ENCODE results near the gene XPR1. TPM values are rescaled to one million over a fixed set of nuclear protein-coding genes. Genes with fewer than 3 reads are reported as not detected.

Gene XPR1
- total and polyA plus RNA-seq, 9 donors, result 5.7 to 34.1 (median 17.3) TPM

DNA sequence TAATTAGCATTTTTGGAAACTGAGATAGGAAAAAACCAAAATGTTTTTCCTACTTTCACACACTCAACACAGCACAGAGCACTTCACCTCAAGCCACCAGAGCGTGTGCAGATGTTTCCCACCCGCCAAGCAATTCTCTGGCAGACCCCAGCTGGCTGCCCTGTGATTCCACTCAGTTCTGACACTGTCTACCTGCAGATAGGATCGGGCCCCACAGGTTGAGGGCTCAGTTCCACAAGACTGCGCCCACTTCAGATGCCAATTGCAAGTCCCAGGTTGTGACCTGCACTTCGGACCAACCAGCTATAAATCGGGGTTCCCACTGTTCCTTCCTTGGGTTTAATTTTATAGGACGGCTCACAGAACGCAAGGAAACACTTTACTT, 290.8 kb downstream of the XPR1 start:
- intact Hi-C loops (cut with DNase I), result loop anchor here in 1 of 4 donors (10.0 kb wide), 1 partner anchor 92 kb away; no protein-coding TSS in a partner anchor
- H3K4me3 ChIP-seq, result no peak overlapping the region
- no peaks in the 10 kb centered on the region for H3K36me3 ChIP-seq
- no peak for DNase-seq
- TF ChIP-seq POLR2A (IDR thresholded peaks at IDR 0.05) (no peak), EP300 (IDR thresholded peaks at IDR 0.05) (no peak)
- TF ChIP-seq, protein P1, sequence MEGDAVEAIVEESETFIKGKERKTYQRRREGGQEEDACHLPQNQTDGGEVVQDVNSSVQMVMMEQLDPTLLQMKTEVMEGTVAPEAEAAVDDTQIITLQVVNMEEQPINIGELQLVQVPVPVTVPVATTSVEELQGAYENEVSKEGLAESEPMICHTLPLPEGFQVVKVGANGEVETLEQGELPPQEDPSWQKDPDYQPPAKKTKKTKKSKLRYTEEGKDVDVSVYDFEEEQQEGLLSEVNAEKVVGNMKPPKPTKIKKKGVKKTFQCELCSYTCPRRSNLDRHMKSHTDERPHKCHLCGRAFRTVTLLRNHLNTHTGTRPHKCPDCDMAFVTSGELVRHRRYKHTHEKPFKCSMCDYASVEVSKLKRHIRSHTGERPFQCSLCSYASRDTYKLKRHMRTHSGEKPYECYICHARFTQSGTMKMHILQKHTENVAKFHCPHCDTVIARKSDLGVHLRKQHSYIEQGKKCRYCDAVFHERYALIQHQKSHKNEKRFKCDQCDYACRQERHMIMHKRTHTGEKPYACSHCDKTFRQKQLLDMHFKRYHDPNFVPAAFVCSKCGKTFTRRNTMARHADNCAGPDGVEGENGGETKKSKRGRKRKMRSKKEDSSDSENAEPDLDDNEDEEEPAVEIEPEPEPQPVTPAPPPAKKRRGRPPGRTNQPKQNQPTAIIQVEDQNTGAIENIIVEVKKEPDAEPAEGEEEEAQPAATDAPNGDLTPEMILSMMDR (IDR thresholded peaks at IDR 0.05), result no peak
- WGBS, 3 donors, result 87 to 90% (median 89%) methylated on average over 8 of the region's 8 CpGs
- peaks cover 10% of the 10 kb centered on the region for H3K4me1 ChIP-seq (ENCODE audit: insufficient read depth)
- H3K27ac ChIP-seq, result no peak overlapping the region
- no peaks in the 10 kb centered on the region for H3K9me3 ChIP-seq
- no peaks in the 10 kb centered on the region for H3K27me3 ChIP-seq

DNA sequence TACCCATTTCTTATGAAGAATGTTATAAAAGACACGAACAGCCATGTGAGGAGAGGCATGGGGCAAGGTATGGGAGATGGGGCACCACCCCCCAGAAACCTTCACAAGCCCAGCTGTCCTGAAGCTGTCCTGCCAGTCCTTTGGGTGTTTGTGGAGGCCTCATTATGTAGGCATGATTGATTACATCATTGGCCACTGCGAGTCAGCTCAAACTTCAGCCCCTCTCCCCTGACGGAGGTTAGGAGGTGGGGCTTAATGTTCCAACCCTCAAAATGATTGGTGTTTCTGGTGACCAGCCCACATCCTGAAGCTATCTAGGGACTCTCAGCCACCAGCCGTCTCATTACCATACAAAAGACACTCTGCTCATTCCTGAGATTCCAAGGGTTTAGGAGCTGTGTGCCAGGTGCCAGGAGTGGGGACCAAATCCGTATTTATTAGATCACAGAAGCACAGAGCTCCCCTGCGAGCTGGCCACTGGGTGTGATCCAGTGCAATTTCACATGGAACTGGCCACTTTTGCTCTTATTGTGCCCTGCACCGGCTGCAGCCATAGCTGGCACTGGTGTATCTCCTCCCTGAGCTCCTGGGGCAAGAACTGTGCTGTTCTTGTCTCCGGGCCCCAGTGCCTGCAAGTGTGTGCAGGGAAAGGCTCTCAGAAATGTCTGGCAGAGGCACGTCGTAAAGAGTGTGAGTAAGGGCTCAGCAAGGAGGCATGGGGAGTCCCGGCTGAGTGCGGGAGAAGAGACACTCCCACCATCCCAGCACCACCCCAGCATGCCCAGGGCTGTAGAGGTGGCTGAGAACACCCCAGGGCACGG, 291.4 kb downstream of the XPR1 start:
- Histone ChIP-seq H3K27ac (no peak overlapping the region), H3K27me3 (no peaks in the 10 kb centered on the region), H3K4me1 (ENCODE audit: insufficient read depth) (peaks cover 15% of the 10 kb centered on the region), H3K36me3 (no peaks in the 10 kb centered on the region), H3K4me3 (no peak overlapping the region), H3K9me3 (no peaks in the 10 kb centered on the region)
- no peak for DNase-seq
- intact Hi-C loops (cut with DNase I), result loop anchor here in 1 of 4 donors (10.0 kb wide), 1 partner anchor 92 kb away; no protein-coding TSS in a partner anchor
- whole genome bisulfite sequencing, 3 donors, result 74 to 82% (median 82%) methylated on average over 13 of the region's 13 CpGs
- TF ChIP-seq, protein P1 (IDR thresholded peaks at IDR 0.05), result no peak
- TF ChIP-seq POLR2A (IDR thresholded peaks at IDR 0.05) (no peak), EP300 (IDR thresholded peaks at IDR 0.05) (no peak)

DNA sequence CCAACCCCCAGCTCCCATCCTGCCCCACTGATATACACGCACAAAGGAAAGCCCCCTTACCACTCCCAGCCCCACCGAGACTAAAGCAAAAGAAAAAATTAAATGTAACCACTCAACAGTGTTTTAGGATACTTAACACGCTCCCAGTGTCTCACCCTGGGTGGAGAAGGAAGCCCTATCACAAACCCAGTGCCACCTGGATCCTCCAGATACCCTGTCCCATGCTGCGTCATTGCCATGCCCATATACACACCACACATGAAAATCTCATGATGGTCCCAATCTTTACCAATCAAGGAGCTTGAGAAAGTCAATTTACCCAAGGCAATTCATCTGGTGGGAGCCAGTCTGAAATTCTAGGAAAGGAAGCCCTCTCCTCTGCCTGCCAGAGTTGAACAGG, 292.1 kb downstream of the XPR1 start:
- no peak for TF ChIP-seq POLR2A (IDR thresholded peaks at IDR 0.05)
- Histone ChIP-seq H3K4me1 (ENCODE audit: insufficient read depth) (peaks cover 21% of the 10 kb centered on the region), H3K36me3 (no peaks in the 10 kb centered on the region), H3K27me3 (no peaks in the 10 kb centered on the region), H3K27ac (no peak overlapping the region), H3K9me3 (no peaks in the 10 kb centered on the region), H3K4me3 (no peak overlapping the region)
- WGBS, 3 donors, result 84 to 94% (median 88%) methylated on average over 4 of the region's 4 CpGs
- intact Hi-C loops (cut with DNase I), result loop anchor here in 1 of 4 donors (10.0 kb wide), 1 partner anchor 91 kb away; no protein-coding TSS in a partner anchor
- no peak for DNase-seq

DNA sequence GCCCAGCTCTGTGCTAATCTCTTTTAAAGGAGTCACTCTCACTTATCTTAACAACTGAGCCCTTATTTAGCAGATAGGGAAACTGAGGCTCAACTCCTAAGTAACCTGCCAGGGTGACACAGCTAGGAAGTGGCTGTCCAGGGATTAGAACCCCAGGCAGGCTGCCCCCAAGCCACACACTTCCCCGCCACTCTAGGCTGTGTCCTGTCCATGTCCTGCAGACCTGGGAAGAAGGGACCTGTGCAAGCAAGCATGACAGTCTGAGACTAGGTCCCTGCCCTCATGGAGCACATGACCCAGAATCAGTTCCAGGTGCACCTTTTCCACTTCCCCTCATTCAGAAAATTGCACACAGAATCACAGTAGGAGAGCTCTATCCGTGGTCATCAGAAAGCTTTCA, 293.1 kb downstream of the XPR1 start:
- H3K9me3 ChIP-seq, result no peaks in the 10 kb centered on the region
- no peak for DNase-seq
- no peak overlapping the region for H3K27ac ChIP-seq
- no peaks in the 10 kb centered on the region for H3K27me3 ChIP-seq
- no peak for TF ChIP-seq EP300 (IDR thresholded peaks at IDR 0.05)
- no peak for TF ChIP-seq POLR2A (IDR thresholded peaks at IDR 0.05)
- TF ChIP-seq, protein P1 (IDR thresholded peaks at IDR 0.05), result no peak
- intact Hi-C loops (cut with DNase I), result loop anchor here in 1 of 4 donors (10.0 kb wide), 1 partner anchor 90 kb away; no protein-coding TSS in a partner anchor
- H3K36me3 ChIP-seq, result no peaks in the 10 kb centered on the region
- WGBS, 3 donors, result 58 to 73% (median 69%) methylated on average over 2 of the region's 2 CpGs
- H3K4me3 ChIP-seq, result no peak overlapping the region
- H3K4me1 ChIP-seq (ENCODE audit: insufficient read depth), result peaks cover 31% of the 10 kb centered on the region
